Neural progenitor cell (in vitro differentiated cells): ENCODE data around the gene NIN. TPM values are rescaled to one million over a fixed set of nuclear protein-coding genes. Genes with fewer than 3 reads are reported as not detected.

Source experiments
- DNase-seq: peaks from one replicate; pipeline ENCODE4 v3.0.0-alpha.2; 2016; ENCODE audit warnings: low spot score
- H2AFZ ChIP-seq: fragments of 200-600 bp; sonication (generic); replicated peaks from 2 replicates; pipeline ENCODE4 v1.6.1; 2016; ENCODE audit warnings: antibody characterized with exemption
- H3F3A ChIP-seq: fragments of 200-600 bp; sonication (generic); 2 replicates; pipeline ENCODE4 v1.6.1; 2016; ENCODE audit warnings: antibody characterized with exemption, low read depth
- H3K27ac ChIP-seq: fragments of 200-600 bp; sonication (generic); 2 replicates; pipeline ENCODE4 v1.5.1; 2016; ENCODE audit warnings: mild to moderate bottlenecking
- H3K27me3 ChIP-seq: fragments of 200-600 bp; sonication (generic); 2 replicates; pipeline ENCODE4 v1.6.1; 2016; ENCODE audit warnings: mild to moderate bottlenecking, moderate library complexity
- H3K36me3 ChIP-seq: fragments of 200-600 bp; sonication (generic); 2 replicates; pipeline ENCODE4 v1.5.1; 2016
- H3K4me1 ChIP-seq: fragments of 200-600 bp; sonication (generic); 2 replicates; pipeline ENCODE4 v1.6.1; 2016; ENCODE audit warnings: mixed run types
- H3K4me2 ChIP-seq: fragments of 200-600 bp; sonication (generic); 2 replicates; pipeline ENCODE4 v1.6.1; 2016
- H3K4me3 ChIP-seq: fragments of 200-600 bp; sonication (generic); 2 replicates; pipeline ENCODE4 v1.5.1; 2016
- H3K79me2 ChIP-seq: fragments of 200-600 bp; sonication (generic); 2 replicates; pipeline ENCODE4 v1.6.1; 2016; ENCODE audit warnings: low read depth
- H3K9ac ChIP-seq: fragments of 200-600 bp; sonication (generic); 2 replicates; pipeline ENCODE4 v1.6.1; 2016
- H3K9me3 ChIP-seq: fragments of 200-600 bp; sonication (generic); 2 replicates; pipeline ENCODE4 v1.5.1; 2016; ENCODE audit warnings: low read depth
- H4K20me1 ChIP-seq: fragments of 200-600 bp; sonication (generic); 2 replicates; pipeline ENCODE4 v1.6.1; 2016; ENCODE audit warnings: low read depth
- H3K27ac Mint-ChIP-seq: 3 replicates; pipeline ENCODE4 v1.8.0; 2021; ENCODE audit warnings: mixed read lengths
- H3K27me3 Mint-ChIP-seq: 2 replicates; pipeline ENCODE4 v1.8.0; 2022; ENCODE audit warnings: low read depth, mild to moderate bottlenecking, inconsistent platforms, moderate library complexity, mixed read lengths; ENCODE audit not compliant: insufficient read depth
- H3K36me3 Mint-ChIP-seq: 3 replicates; pipeline ENCODE4 v1.8.0; 2021; ENCODE audit warnings: mixed read lengths
- H3K4me1 Mint-ChIP-seq: 3 replicates; pipeline ENCODE4 v1.8.0; 2021; ENCODE audit warnings: mixed read lengths
- H3K4me3 Mint-ChIP-seq: 3 replicates; pipeline ENCODE4 v1.8.0; 2021; ENCODE audit warnings: mild to moderate bottlenecking, moderate library complexity, mixed read lengths
- H3K9me3 Mint-ChIP-seq: 3 replicates; pipeline ENCODE4 v1.8.0; 2020; ENCODE audit warnings: mixed read lengths
- CTCF ChIP-seq: fragments of 200-600 bp; sonication (generic); IDR thresholded peaks from 2 replicates; pipeline ENCODE4 v1.5.1; 2017; ENCODE audit warnings: antibody characterized with exemption, mild to moderate bottlenecking
- EZH2 ChIP-seq: fragments of 200-600 bp; sonication (generic); IDR thresholded peaks from 2 replicates; pipeline ENCODE4 v1.6.1; 2017; ENCODE audit warnings: antibody characterized with exemption, mild to moderate bottlenecking, moderate library complexity
- EZH2phosphoT487 ChIP-seq: fragments of 200-600 bp; sonication (generic); IDR thresholded peaks from 2 replicates; pipeline ENCODE4 v1.6.1; 2017; ENCODE audit warnings: antibody characterized with exemption
- total RNA-seq: library from RNA; depleted of rRNA; stranded (reverse); fragments of >200 nt; gene quantifications from 2 replicates; pipeline ENCODE4 v1.2.3, GENCODE V29; 2015; ENCODE audit warnings: low replicate concordance

Gene NIN
- total RNA-seq, 1 donor from 2014 or later, result 49.0 TPM

GRCh38 chr14:50786751-50787464 is 44.1 kb downstream of the NIN start:
- Histone ChIP-seq H4K20me1 (no peaks in the 10 kb centered on the region), H3K36me3 (no peaks in the 10 kb centered on the region), H3K4me1 (peaks cover 58% of the 10 kb centered on the region), H3K27me3 (no peaks in the 10 kb centered on the region), H3F3A (peaks cover 44% of the 10 kb centered on the region), H3K4me3 (peak overlapping the region; percentile 13), H3K79me2 (no peaks in the 10 kb centered on the region), H3K9ac (no peak overlapping the region), H2AFZ (no peak overlapping the region), H3K4me2 (peak overlapping the region; percentile 67), H3K9me3 (no peaks in the 10 kb centered on the region), H3K27ac (peak overlapping the region; percentile 94)
- H3K27ac Mint-ChIP-seq, result no peak overlapping the region
- H3K27me3 Mint-ChIP-seq, result peaks cover 4% of the 10 kb centered on the region
- peaks cover 27% of the 10 kb centered on the region for H3K36me3 Mint-ChIP-seq
- H3K4me3 Mint-ChIP-seq, result no peak overlapping the region
- no peak for TF ChIP-seq CTCF
- TF ChIP-seq EZH2, result no peak
- TF ChIP-seq EZH2phosphoT487, result no peak
- H3K9me3 Mint-ChIP-seq, result no peaks in the 10 kb centered on the region
- H3K4me1 Mint-ChIP-seq, result peaks cover 47% of the 10 kb centered on the region
- DNase-seq, result no peak

- no peak for TF ChIP-seq EZH2phosphoT487
- TF ChIP-seq CTCF, result no peak
- TF ChIP-seq EZH2, result no peak
- Histone ChIP-seq H3K4me2 (peak overlapping the region; percentile 67), H3K27me3 (no peaks in the 10 kb centered on the region), H3K27ac (peak overlapping the region; percentile 94), H3K9me3 (no peaks in the 10 kb centered on the region), H4K20me1 (no peaks in the 10 kb centered on the region), H3K79me2 (no peaks in the 10 kb centered on the region), H3K36me3 (no peaks in the 10 kb centered on the region), H3K9ac (no peak overlapping the region), H3K4me1 (peaks cover 58% of the 10 kb centered on the region), H3K4me3 (peak overlapping the region; percentile 13), H3F3A (peaks cover 44% of the 10 kb centered on the region), H2AFZ (no peak overlapping the region)
- peaks cover 19% of the 10 kb centered on the region for H3K36me3 Mint-ChIP-seq
- peak overlapping the region; percentile 21 for H3K27ac Mint-ChIP-seq
- peak; percentile 37 for DNase-seq
- H3K4me1 Mint-ChIP-seq, result peaks cover 47% of the 10 kb centered on the region
- no peak overlapping the region for H3K4me3 Mint-ChIP-seq
- no peaks in the 10 kb centered on the region for H3K9me3 Mint-ChIP-seq
- H3K27me3 Mint-ChIP-seq, result peaks cover 4% of the 10 kb centered on the region
Measured at GRCh38 chr14:50785457-50786063, 45.4 kb downstream of the NIN start.

- Histone ChIP-seq H3K4me2 (peak overlapping the region; percentile 67), H3K9ac (no peak overlapping the region), H3K79me2 (no peaks in the 10 kb centered on the region), H3K27ac (peak overlapping the region; percentile 94), H3K4me3 (no peak overlapping the region), H3K9me3 (no peaks in the 10 kb centered on the region), H4K20me1 (no peaks in the 10 kb centered on the region), H3F3A (peaks cover 44% of the 10 kb centered on the region), H3K4me1 (peaks cover 58% of the 10 kb centered on the region), H3K36me3 (no peaks in the 10 kb centered on the region), H2AFZ (no peak overlapping the region), H3K27me3 (no peaks in the 10 kb centered on the region)
- peaks cover 47% of the 10 kb centered on the region for H3K4me1 Mint-ChIP-seq
- no peak for TF ChIP-seq EZH2phosphoT487
- no peak for TF ChIP-seq EZH2
- no peak for TF ChIP-seq CTCF
- H3K27me3 Mint-ChIP-seq, result peaks cover 4% of the 10 kb centered on the region
- DNase-seq, result peak; percentile 43
- H3K36me3 Mint-ChIP-seq, result peaks cover 18% of the 10 kb centered on the region
- no peak overlapping the region for H3K4me3 Mint-ChIP-seq
- H3K9me3 Mint-ChIP-seq, result no peaks in the 10 kb centered on the region
- peak overlapping the region; percentile 21 for H3K27ac Mint-ChIP-seq
Measured at GRCh38 chr14:50784683-50785456, 46.1 kb downstream of the NIN start.
